ENCODE measurements around the gene MACF1. TPM values are rescaled to one million over a fixed set of nuclear protein-coding genes. Genes with fewer than 3 reads are reported as not detected.
"Not testable (repeated sequence)": the region's sequence is repeated elsewhere in the genome, so short reads cannot be mapped to it uniquely, and the experiment has no call there.

MACF1 gene
- total RNA-seq, 1 experiment from 2014 or later: 6.2 TPM

- H3K4me3 ChIP-seq (ENCODE audit: low read length): no peak overlapping the region
- DNase-seq: no peak
- no peaks in the 10 kb centered on the region for H3K27me3 ChIP-seq (ENCODE audit: low read length)
- no peak overlapping the region for H3K27ac ChIP-seq (ENCODE audit: low read length)
- H3K4me2 ChIP-seq (ENCODE audit: low read depth, low read length, poor library complexity, severe bottlenecking): no peak overlapping the region
- no peaks in the 10 kb centered on the region for H4K20me1 ChIP-seq (ENCODE audit: insufficient read depth, low read depth, low read length)
- no peaks in the 10 kb centered on the region for H3K79me2 ChIP-seq (ENCODE audit: low read length)
- H3K9ac ChIP-seq (ENCODE audit: low read length): no peak overlapping the region
- no peaks in the 10 kb centered on the region for H3K4me1 ChIP-seq (ENCODE audit: low read length)
- no peaks in the 10 kb centered on the region for H3K9me3 ChIP-seq (ENCODE audit: low read length)
- no peaks in the 10 kb centered on the region for H3K9me2 ChIP-seq (replicated peaks; ENCODE audit: insufficient read depth, low read length)
- H2AFZ ChIP-seq (ENCODE audit: low read length): no peak overlapping the region
- no peaks in the 10 kb centered on the region for H3K36me3 ChIP-seq (ENCODE audit: insufficient read depth, low read length)
These were observed 746 bp downstream of the MACF1 start for GRCh38 chr1:39205102-39205780.

DNA sequence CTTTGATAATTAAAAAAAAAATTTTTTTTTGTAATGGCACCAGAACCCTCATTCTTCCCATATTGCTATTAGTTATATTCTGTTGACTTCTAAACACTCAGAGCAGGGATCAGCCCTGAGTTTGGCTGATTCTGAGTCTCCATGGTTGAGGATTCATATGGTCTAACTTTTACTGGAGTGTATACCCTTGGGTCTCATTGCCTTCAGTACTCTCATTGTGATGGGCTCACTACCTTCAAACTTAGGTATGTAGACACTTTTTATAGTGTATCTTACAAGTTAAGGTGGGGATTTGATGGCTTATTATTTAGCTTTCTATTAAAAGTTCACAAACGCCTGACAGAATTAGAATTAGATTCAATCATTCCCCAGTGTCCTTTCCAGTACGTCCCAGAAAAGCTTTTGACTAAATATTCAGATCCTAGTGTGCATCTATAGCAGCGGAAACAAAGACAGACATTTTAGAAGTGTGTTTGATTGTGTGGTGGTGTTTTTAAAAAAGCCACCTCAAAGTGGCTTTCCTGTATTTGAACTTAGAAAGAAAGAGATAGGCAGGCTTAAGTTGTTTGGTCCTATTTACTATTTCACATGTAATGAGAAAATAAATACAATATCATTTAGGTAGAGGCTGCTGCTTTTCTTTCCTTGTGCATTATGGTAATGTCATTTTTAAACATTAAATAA is 1.4 kb downstream of the MACF1 start:
- no peak overlapping the region for H3K9ac ChIP-seq (ENCODE audit: low read length)
- no peak overlapping the region for H3K4me2 ChIP-seq (ENCODE audit: low read depth, low read length, poor library complexity, severe bottlenecking)
- no peaks in the 10 kb centered on the region for H3K27me3 ChIP-seq (ENCODE audit: low read length)
- no peaks in the 10 kb centered on the region for H3K9me2 ChIP-seq (replicated peaks; ENCODE audit: insufficient read depth, low read length)
- H3K36me3 ChIP-seq (ENCODE audit: insufficient read depth, low read length): no peaks in the 10 kb centered on the region
- H3K4me1 ChIP-seq (ENCODE audit: low read length): no peaks in the 10 kb centered on the region
- H3K27ac ChIP-seq (ENCODE audit: low read length): no peak overlapping the region
- no peaks in the 10 kb centered on the region for H4K20me1 ChIP-seq (ENCODE audit: insufficient read depth, low read depth, low read length)
- no peak for DNase-seq
- H2AFZ ChIP-seq (ENCODE audit: low read length): no peak overlapping the region
- no peaks in the 10 kb centered on the region for H3K79me2 ChIP-seq (ENCODE audit: low read length)
- H3K9me3 ChIP-seq (ENCODE audit: low read length): no peaks in the 10 kb centered on the region
- H3K4me3 ChIP-seq (ENCODE audit: low read length): no peak overlapping the region

- not testable (repeated sequence) for H4K20me1 ChIP-seq (ENCODE audit: insufficient read depth, low read depth, low read length); H3K9me3 ChIP-seq (ENCODE audit: low read length); H3K9ac ChIP-seq (ENCODE audit: low read length); H3K4me2 ChIP-seq (ENCODE audit: low read depth, low read length, poor library complexity, severe bottlenecking); H3K36me3 ChIP-seq (ENCODE audit: insufficient read depth, low read length); H3K4me3 ChIP-seq (ENCODE audit: low read length); H3K27me3 ChIP-seq (ENCODE audit: low read length); H3K9me2 ChIP-seq (replicated peaks; ENCODE audit: insufficient read depth, low read length); H3K27ac ChIP-seq (ENCODE audit: low read length); H2AFZ ChIP-seq (ENCODE audit: low read length); DNase-seq; H3K4me1 ChIP-seq (ENCODE audit: low read length); H3K79me2 ChIP-seq (ENCODE audit: low read length)
These were observed 3.9 kb downstream of the MACF1 start for GRCh38 chr1:39208360-39208759.

- Histone ChIP-seq H3K36me3 (ENCODE audit: insufficient read depth, low read length) (no peaks in the 10 kb centered on the region), H3K4me1 (ENCODE audit: low read length) (peaks cover 12% of the 10 kb centered on the region), H3K9ac (ENCODE audit: low read length) (no peak overlapping the region), H3K4me3 (ENCODE audit: low read length) (no peak overlapping the region), H3K79me2 (ENCODE audit: low read length) (no peaks in the 10 kb centered on the region), H3K9me3 (ENCODE audit: low read length) (no peaks in the 10 kb centered on the region), H2AFZ (ENCODE audit: low read length) (no peak overlapping the region), H3K27ac (ENCODE audit: low read length) (no peak overlapping the region), H3K9me2 (replicated peaks; ENCODE audit: insufficient read depth, low read length) (no peaks in the 10 kb centered on the region), H3K4me2 (ENCODE audit: low read depth, low read length, poor library complexity, severe bottlenecking) (no peak overlapping the region), H4K20me1 (ENCODE audit: insufficient read depth, low read depth, low read length) (no peaks in the 10 kb centered on the region), H3K27me3 (ENCODE audit: low read length) (no peaks in the 10 kb centered on the region)
- no peak for DNase-seq
These were observed 6.2 kb downstream of the MACF1 start for GRCh38 chr1:39210649-39211048.

DNA sequence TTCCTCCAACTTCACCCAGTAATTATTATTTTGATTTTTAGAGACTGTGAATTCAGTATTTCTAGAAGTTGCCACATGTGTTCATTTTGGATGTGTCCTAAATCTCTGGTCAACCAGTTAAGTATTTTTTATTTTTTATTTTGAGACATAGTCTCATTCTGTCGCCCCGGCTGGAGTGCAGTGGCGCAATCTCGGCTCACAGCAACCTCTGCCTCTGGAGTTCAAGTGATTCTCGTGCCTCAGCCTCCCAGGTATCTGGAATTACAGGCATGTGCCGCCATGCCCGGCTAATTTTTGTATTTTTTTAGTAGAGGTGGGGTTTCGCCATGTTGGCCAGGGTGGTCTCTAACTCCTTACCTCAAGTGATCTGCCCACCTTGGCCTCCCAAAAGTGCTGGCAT is 8.0 kb downstream of the MACF1 start:
- no peaks in the 10 kb centered on the region for H3K27me3 ChIP-seq (ENCODE audit: low read length)
- no peak overlapping the region for H3K27ac ChIP-seq (ENCODE audit: low read length)
- H3K4me3 ChIP-seq (ENCODE audit: low read length): no peak overlapping the region
- H3K36me3 ChIP-seq (ENCODE audit: insufficient read depth, low read length): no peaks in the 10 kb centered on the region
- H3K9me3 ChIP-seq (ENCODE audit: low read length): no peaks in the 10 kb centered on the region
- DNase-seq: no peak
- H3K4me1 ChIP-seq (ENCODE audit: low read length): peaks cover 22% of the 10 kb centered on the region
- H2AFZ ChIP-seq (ENCODE audit: low read length): no peak overlapping the region
- H3K4me2 ChIP-seq (ENCODE audit: low read depth, low read length, poor library complexity, severe bottlenecking): no peak overlapping the region
- H3K9ac ChIP-seq (ENCODE audit: low read length): no peak overlapping the region
- H4K20me1 ChIP-seq (ENCODE audit: insufficient read depth, low read depth, low read length): no peaks in the 10 kb centered on the region
- H3K79me2 ChIP-seq (ENCODE audit: low read length): no peaks in the 10 kb centered on the region
- H3K9me2 ChIP-seq (replicated peaks; ENCODE audit: insufficient read depth, low read length): no peaks in the 10 kb centered on the region

- Histone ChIP-seq H3K79me2 (ENCODE audit: low read length) (no peaks in the 10 kb centered on the region), H3K4me2 (ENCODE audit: low read depth, low read length, poor library complexity, severe bottlenecking) (no peak overlapping the region)
These were observed 9.1 kb downstream of the MACF1 start for GRCh38 chr1:39213511-39214002.

GRCh38 chr1:39214021-39214713 is 9.7 kb downstream of the MACF1 start:
- no peak overlapping the region for H3K27ac ChIP-seq (ENCODE audit: low read length)
- no peaks in the 10 kb centered on the region for H3K36me3 ChIP-seq (ENCODE audit: insufficient read depth, low read length)
- H3K4me2 ChIP-seq (ENCODE audit: low read depth, low read length, poor library complexity, severe bottlenecking): no peak overlapping the region
- no peaks in the 10 kb centered on the region for H3K9me3 ChIP-seq (ENCODE audit: low read length)
- H4K20me1 ChIP-seq (ENCODE audit: insufficient read depth, low read depth, low read length): no peaks in the 10 kb centered on the region
- no peaks in the 10 kb centered on the region for H3K9me2 ChIP-seq (replicated peaks; ENCODE audit: insufficient read depth, low read length)
- H2AFZ ChIP-seq (ENCODE audit: low read length): no peak overlapping the region
- H3K27me3 ChIP-seq (ENCODE audit: low read length): no peaks in the 10 kb centered on the region
- H3K4me1 ChIP-seq (ENCODE audit: low read length): peaks cover 22% of the 10 kb centered on the region
- H3K79me2 ChIP-seq (ENCODE audit: low read length): no peaks in the 10 kb centered on the region
- DNase-seq: no peak
- H3K9ac ChIP-seq (ENCODE audit: low read length): no peak overlapping the region
- no peak overlapping the region for H3K4me3 ChIP-seq (ENCODE audit: low read length)

More at GRCh38 chr1:39213511-39214002, 9.1 kb downstream of the MACF1 start:
- Histone ChIP-seq H3K36me3 (ENCODE audit: insufficient read depth, low read length) (no peaks in the 10 kb centered on the region), H3K27ac (ENCODE audit: low read length) (no peak overlapping the region), H3K9me2 (replicated peaks; ENCODE audit: insufficient read depth, low read length) (no peaks in the 10 kb centered on the region), H3K27me3 (ENCODE audit: low read length) (no peaks in the 10 kb centered on the region), H2AFZ (ENCODE audit: low read length) (no peak overlapping the region), H4K20me1 (ENCODE audit: insufficient read depth, low read depth, low read length) (no peaks in the 10 kb centered on the region), H3K4me1 (ENCODE audit: low read length) (peaks cover 22% of the 10 kb centered on the region), H3K9ac (ENCODE audit: low read length) (no peak overlapping the region), H3K9me3 (ENCODE audit: low read length) (no peaks in the 10 kb centered on the region), H3K4me3 (ENCODE audit: low read length) (no peak overlapping the region)
- no peak for DNase-seq

GRCh38 chr1:39214714-39214997 is 10.2 kb downstream of the MACF1 start:
- H3K9ac ChIP-seq (ENCODE audit: low read length): no peak overlapping the region
- peaks cover 22% of the 10 kb centered on the region for H3K4me1 ChIP-seq (ENCODE audit: low read length)
- H3K9me2 ChIP-seq (replicated peaks; ENCODE audit: insufficient read depth, low read length): no peaks in the 10 kb centered on the region
- no peak for DNase-seq
- H3K36me3 ChIP-seq (ENCODE audit: insufficient read depth, low read length): no peaks in the 10 kb centered on the region
- H3K4me3 ChIP-seq (ENCODE audit: low read length): no peak overlapping the region
- no peaks in the 10 kb centered on the region for H3K9me3 ChIP-seq (ENCODE audit: low read length)
- H2AFZ ChIP-seq (ENCODE audit: low read length): no peak overlapping the region
- H3K79me2 ChIP-seq (ENCODE audit: low read length): no peaks in the 10 kb centered on the region
- no peaks in the 10 kb centered on the region for H3K27me3 ChIP-seq (ENCODE audit: low read length)
- peak overlapping the region; percentile 54 for H3K4me2 ChIP-seq (ENCODE audit: low read depth, low read length, poor library complexity, severe bottlenecking)
- H3K27ac ChIP-seq (ENCODE audit: low read length): no peak overlapping the region
- H4K20me1 ChIP-seq (ENCODE audit: insufficient read depth, low read depth, low read length): no peaks in the 10 kb centered on the region

Measured in Karpas-422 (cell line).